Measurements from ENCODE around the gene TSPAN5.
"Not testable (repeated sequence)": the region's sequence is repeated elsewhere in the genome, so short reads cannot be mapped to it uniquely, and the experiment has no call there.

Gene TSPAN5

GRCh38 chr4:98461121-98461865 lies 197.1 kb downstream of the TSPAN5 start:
- not testable (repeated sequence) for DNase-seq (ENCODE audit: low read depth)

- not testable (repeated sequence) for DNase-seq (ENCODE audit: low read depth)
These were observed 201.0 kb downstream of the TSPAN5 start for GRCh38 chr4:98457422-98457821.

DNA sequence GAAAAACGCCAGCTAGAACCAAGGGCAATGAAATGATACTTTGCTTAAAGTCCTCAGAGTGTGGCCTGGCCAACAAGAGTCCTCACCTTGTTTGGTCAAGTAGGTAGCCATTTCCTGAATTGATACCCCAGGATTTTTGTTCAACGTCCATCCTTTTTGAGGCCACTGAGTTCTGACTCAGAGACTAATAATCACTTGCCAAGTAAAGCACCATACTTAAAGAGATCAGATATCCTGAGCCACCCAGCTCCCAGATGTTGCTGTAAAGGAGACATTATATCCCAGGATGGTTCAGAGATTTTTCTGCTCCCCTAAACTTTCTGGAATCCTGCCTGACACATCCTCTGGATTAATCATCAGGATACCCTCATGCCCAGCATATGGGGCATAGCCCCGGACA lies 206.3 kb downstream of the TSPAN5 start:
- no peak for DNase-seq (ENCODE audit: low read depth)

- no peak for DNase-seq (ENCODE audit: low read depth)
These were observed 209.5 kb downstream of the TSPAN5 start for GRCh38 chr4:98448908-98449307.

DNA sequence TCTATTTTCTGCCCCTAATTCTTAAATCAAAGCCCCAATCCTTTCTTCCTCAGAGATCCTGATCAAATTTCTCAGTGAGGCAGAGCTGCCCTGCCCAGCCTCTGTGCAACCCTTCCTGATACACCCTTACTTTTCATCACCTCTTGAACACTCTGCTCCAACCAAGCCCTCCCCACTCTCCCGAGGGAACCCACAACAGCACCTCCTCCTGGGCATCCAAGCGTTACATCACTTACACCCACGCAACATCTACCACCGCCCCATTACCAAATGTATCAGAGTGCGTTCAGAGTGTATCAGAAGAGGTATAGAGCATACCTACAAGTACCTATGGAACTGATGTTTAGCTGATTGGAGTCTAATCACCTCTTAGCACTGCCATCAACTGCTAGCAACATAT lies 210.8 kb downstream of the TSPAN5 start:
- DNase-seq (ENCODE audit: low read depth): no peak

DNA sequence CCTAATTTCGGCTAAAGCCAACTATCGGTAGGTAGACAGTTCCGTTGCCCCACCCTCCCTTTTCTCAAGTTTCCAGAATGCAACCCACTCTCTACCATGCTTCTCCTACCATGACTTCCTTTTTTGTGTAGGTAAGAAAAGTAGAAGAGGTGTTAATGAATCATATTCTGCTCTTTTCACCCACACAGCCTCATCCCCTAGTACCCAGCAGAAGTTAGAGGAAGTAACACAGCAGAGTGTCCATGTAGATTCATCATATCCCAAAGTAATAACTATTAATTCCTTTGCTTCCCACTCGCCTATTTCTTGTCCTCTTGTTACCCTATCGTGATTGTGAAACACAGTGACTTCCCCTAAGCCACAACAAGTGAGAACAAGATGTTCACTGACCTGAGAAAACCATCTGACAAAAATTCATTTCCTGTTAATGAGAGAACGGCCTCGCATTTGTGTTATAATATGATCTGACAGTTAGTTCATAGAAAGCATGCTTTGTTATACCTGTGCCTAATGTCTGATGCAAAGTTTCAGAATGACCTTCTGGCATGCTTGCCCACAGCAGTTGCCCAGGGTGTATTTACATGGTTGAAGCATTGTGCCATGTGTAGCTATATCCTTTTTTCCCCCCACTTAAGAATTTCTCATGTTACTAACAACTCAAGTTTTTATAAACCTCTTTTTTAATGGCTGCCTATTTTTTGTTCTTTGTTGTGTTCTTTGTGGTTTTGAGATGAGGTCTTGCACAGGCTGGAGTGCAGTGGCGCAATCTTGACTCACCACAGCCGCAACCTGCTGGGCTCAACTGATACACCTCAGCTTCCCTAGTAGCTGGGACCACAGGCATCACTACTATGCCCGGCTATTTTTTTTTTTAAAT lies 211.7 kb downstream of the TSPAN5 start:
- peak; percentile 20 for DNase-seq (ENCODE audit: low read depth)

GRCh38 chr4:98444371-98444770 lies 214.0 kb downstream of the TSPAN5 start:
- no peak for DNase-seq (ENCODE audit: low read depth)

DNA sequence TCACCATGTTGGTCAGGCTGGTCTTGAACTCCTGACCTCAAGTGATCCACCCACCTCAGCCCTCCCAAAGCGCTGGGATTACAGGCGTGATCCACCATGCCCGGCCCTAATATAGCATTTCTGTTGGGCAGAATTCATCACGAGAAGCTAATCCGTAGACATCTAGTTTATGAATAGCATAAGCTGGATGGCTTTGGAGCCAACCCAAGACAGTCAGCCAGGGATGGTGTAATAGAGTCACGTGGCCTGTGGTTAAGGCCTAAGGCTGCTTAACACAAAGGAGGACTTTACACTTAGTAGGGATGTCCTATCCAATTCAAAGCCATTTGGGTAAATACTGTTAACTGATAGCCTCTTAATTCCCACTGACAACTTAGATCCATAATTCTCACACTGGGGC lies 223.6 kb downstream of the TSPAN5 start:
- DNase-seq (ENCODE audit: low read depth): no peak

GRCh38 chr4:98433691-98434090 lies 224.7 kb downstream of the TSPAN5 start:
- DNase-seq (ENCODE audit: low read depth): no peak

DNA sequence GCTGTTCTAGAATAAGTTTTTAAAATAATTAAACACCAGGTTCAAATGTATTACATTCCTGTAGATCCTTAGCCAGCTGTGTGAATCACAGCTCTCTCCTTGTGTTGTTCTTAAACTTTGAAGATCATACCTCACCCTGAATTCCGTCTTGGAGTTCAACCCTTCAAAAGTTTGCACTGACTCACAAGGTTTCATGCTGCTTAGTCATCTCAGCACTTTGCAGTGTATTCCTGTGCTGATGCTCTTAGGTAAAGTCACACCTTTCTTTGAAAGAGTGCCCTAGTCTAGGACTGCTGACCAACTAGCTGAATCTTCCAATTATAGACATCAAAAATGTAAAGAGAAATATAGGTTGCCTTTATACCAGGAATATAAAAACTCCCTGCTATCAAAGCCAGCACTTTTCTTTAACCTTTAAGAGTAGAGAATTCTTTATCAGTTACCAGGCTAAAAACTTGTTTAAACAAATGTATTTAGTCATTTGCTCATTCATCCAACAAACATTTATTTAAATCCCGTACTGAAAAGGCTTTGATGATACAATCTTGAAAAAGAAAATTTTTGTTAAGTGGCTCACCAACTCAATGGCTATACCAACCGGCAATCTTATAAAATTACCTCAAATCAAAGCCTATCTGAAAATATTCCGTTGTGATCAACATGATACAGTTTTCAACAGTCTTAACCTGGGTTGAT lies 227.6 kb downstream of the TSPAN5 start:
- no peak for DNase-seq (ENCODE audit: low read depth)

DNA sequence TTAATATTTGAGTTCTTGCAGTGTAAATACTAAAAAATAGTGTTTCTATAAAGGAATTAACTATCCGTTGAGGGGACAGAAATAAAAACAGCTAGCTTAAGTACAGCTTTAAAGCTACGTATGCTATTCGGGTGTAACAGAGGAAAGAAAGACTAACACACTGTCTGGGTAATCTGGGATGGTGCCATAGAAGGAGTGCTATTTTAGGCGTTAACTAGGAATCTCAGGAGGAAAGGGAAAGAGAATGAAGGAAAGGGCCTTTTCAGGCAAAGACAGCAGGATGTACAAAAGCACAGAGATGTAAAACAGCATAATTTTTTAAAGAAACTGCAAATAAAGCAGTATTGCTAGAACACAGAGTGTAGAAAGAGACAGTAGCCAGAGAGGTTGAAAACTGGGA lies 235.4 kb downstream of the TSPAN5 start:
- DNase-seq (ENCODE audit: low read depth): no peak

DNA sequence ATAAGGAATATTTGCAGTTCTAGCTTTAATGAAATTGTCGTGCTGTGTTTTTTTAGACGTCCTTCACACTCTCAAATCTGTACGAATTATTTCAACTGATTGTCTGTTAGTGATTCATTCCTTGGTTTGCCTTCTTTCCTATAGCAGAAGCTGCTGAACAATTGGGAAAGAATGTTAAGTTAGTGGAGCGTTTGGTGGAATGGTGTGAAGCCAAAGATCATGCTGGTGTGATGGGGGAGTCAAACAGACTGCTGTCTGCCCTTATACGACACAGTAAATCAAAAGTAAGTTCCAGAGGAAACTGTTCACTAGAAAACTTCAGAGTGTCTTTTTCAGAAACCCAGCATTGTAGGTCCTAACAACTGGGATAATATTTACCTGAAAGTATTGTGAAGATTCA lies 237.3 kb downstream of the TSPAN5 start:
- no peak for DNase-seq (ENCODE audit: low read depth)

Measured in stimulated activated CD8-positive, alpha-beta memory T cell treated with anti-CD3 and anti-CD28 coated beads, Interleukin-15, amount 100 ng/mL, for 1 hour (primary cell).